Chondrocyte (in vitro differentiated cells): ENCODE results near the gene ADAM15. TPM values are rescaled to one million over a fixed set of nuclear protein-coding genes. Genes with fewer than 3 reads are reported as not detected.

Experiments
- DNase-seq: peaks from one replicate; pipeline ENCODE4 v3.0.0; 2021; ENCODE audit warnings: mixed read lengths, low spot score
- H3K27ac Mint-ChIP-seq: one replicate; pipeline ENCODE4 v1.8.0; 2021; ENCODE audit warnings: mild to moderate bottlenecking, moderate library complexity, mixed read lengths; ENCODE audit not compliant: unreplicated experiment
- H3K27me3 Mint-ChIP-seq: 2 replicates; pipeline ENCODE4 v1.8.0; 2021; ENCODE audit warnings: low read depth, mixed read lengths
- H3K36me3 Mint-ChIP-seq: 2 replicates; pipeline ENCODE4 v1.8.0; 2021; ENCODE audit warnings: low read depth, mixed read lengths
- H3K4me1 Mint-ChIP-seq: 2 replicates; pipeline ENCODE4 v1.8.0; 2021; ENCODE audit warnings: low read depth, mild to moderate bottlenecking, mixed read lengths
- H3K4me3 Mint-ChIP-seq: one replicate; pipeline ENCODE4 v1.8.0; 2021; ENCODE audit warnings: mild to moderate bottlenecking, moderate library complexity, mixed read lengths; ENCODE audit not compliant: unreplicated experiment
- H3K9me3 Mint-ChIP-seq: 2 replicates; pipeline ENCODE4 v1.8.0; 2021; ENCODE audit warnings: low read depth, mixed read lengths
- CTCF ChIP-seq: fragments of 200-600 bp; sonication (generic); IDR thresholded peaks from 2 replicates; pipeline ENCODE4 v1.5.0; 2021; ENCODE audit warnings: antibody characterized with exemption, mild to moderate bottlenecking, moderate library complexity
- total RNA-seq: library from RNA; stranded (reverse); gene quantifications from 3 replicates; pipeline ENCODE4 v1.2.1, GENCODE V29; 2021

The ADAM15 gene
- total RNA-seq, 1 donor from 2014 or later = 73.7 TPM

GRCh38 chr1:155033524-155033923 lies 17.6 kb upstream of the ADAM15 start, which contains the start of the genes DCST1 and DCST2:
Gene DCST1 (plus strand): TSS chr1:155033824. CDS start chr1:155034037, 213 bp downstream.
Gene DCST2 (minus strand): TSS chr1:155033781. CDS start chr1:155033701, 80 bp downstream.
- H3K4me1 Mint-ChIP-seq = peaks cover 2% of the 10 kb centered on the region
- no peak for TF ChIP-seq CTCF
- H3K36me3 Mint-ChIP-seq = no peaks in the 10 kb centered on the region
- H3K9me3 Mint-ChIP-seq = no peaks in the 10 kb centered on the region
- H3K27me3 Mint-ChIP-seq = peaks cover 1% of the 10 kb centered on the region
- no peak for DNase-seq
- no peak within 1 kb of the TSS for H3K27ac Mint-ChIP-seq
- H3K4me3 Mint-ChIP-seq = no peak within 1 kb of the TSS

GRCh38 chr1:155034318-155035208 lies 16.6 kb upstream of the ADAM15 start:
- no peaks in the 10 kb centered on the region for H3K36me3 Mint-ChIP-seq
- TF ChIP-seq CTCF = no peak
- peaks cover 2% of the 10 kb centered on the region for H3K27me3 Mint-ChIP-seq
- DNase-seq = no peak
- H3K9me3 Mint-ChIP-seq = no peaks in the 10 kb centered on the region
- no peak overlapping the region for H3K27ac Mint-ChIP-seq
- H3K4me3 Mint-ChIP-seq = no peak overlapping the region
- peaks cover 4% of the 10 kb centered on the region for H3K4me1 Mint-ChIP-seq

- Mint-ChIP-seq H3K36me3 (no peaks in the 10 kb centered on the region), H3K27me3 (peaks cover 2% of the 10 kb centered on the region), H3K9me3 (no peaks in the 10 kb centered on the region), H3K27ac (no peak overlapping the region), H3K4me3 (no peak overlapping the region), H3K4me1 (peaks cover 4% of the 10 kb centered on the region)
- DNase-seq = no peak
- TF ChIP-seq CTCF = no peak
These were observed 15.2 kb upstream of the ADAM15 start for GRCh38 chr1:155035936-155036335.

- no peak overlapping the region for H3K4me3 Mint-ChIP-seq
- no peak for DNase-seq
- peaks cover 2% of the 10 kb centered on the region for H3K27me3 Mint-ChIP-seq
- no peak overlapping the region for H3K27ac Mint-ChIP-seq
- no peaks in the 10 kb centered on the region for H3K9me3 Mint-ChIP-seq
- no peak for TF ChIP-seq CTCF
- peaks cover 4% of the 10 kb centered on the region for H3K4me1 Mint-ChIP-seq
- H3K36me3 Mint-ChIP-seq = no peaks in the 10 kb centered on the region
These were observed 14.1 kb upstream of the ADAM15 start for GRCh38 chr1:155037043-155037442.

- no peaks in the 10 kb centered on the region for H3K36me3 Mint-ChIP-seq
- H3K9me3 Mint-ChIP-seq = no peaks in the 10 kb centered on the region
- H3K4me3 Mint-ChIP-seq = no peak overlapping the region
- no peak for DNase-seq
- H3K4me1 Mint-ChIP-seq = peaks cover 4% of the 10 kb centered on the region
- TF ChIP-seq CTCF = no peak
- H3K27ac Mint-ChIP-seq = no peak overlapping the region
- peaks cover 4% of the 10 kb centered on the region for H3K27me3 Mint-ChIP-seq
These were observed 13.2 kb upstream of the ADAM15 start for GRCh38 chr1:155037851-155038441.
